Measurements from ENCODE around the gene SLC13A5. TPM values are rescaled to one million over a fixed set of nuclear protein-coding genes. Genes with fewer than 3 reads are reported as not detected.
"Not testable (repeated sequence)": the region's sequence is repeated elsewhere in the genome, so short reads cannot be mapped to it uniquely, and the experiment has no call there.

Gene SLC13A5
- total RNA-seq, 1 donor from 2014 or later: not detected

GRCh38 chr17:6748617-6749016 lies 35.4 kb upstream of the SLC13A5 start:
- no peak for TF ChIP-seq CTCF (IDR thresholded peaks at IDR 0.05; ENCODE audit: borderline replicate concordance)
- DNase-seq: no peak
- intact Hi-C loops (cut with micrococcal nuclease): no loop called here
- peaks cover 23% of the 10 kb centered on the region for H3K4me1 ChIP-seq
- H3K9me3 ChIP-seq (replicated peaks): no peaks in the 10 kb centered on the region
- no peaks in the 10 kb centered on the region for H3K36me3 ChIP-seq
- H3K4me3 ChIP-seq: no peak overlapping the region
- peaks cover under 1% of the 10 kb centered on the region for H3K27me3 ChIP-seq (ENCODE audit: low read depth)
- H3K27ac ChIP-seq (replicated peaks): no peak overlapping the region

DNA sequence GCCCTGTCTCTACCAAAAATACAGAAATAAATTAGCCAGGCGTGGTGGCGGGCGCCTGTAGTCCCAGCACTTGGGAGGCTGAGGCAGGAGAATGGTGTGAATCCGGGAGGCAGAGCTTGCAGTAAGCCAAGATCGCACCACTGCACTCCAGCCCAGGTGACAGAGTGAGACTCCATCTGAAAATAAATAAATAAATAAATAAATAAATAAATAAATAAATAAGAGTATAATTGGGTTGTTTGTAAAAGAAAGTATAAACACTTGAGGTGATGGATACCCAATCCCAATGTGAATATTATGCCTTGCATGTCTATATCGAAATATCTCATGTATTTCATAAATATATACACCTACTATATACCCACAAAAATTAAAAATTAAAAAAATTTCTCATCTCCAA lies 33.5 kb upstream of the SLC13A5 start:
- H3K27ac ChIP-seq (replicated peaks); intact Hi-C loops (cut with micrococcal nuclease); H3K4me3 ChIP-seq; DNase-seq; H3K36me3 ChIP-seq; H3K27me3 ChIP-seq (ENCODE audit: low read depth); H3K4me1 ChIP-seq; H3K9me3 ChIP-seq (replicated peaks): not testable (repeated sequence)

DNA sequence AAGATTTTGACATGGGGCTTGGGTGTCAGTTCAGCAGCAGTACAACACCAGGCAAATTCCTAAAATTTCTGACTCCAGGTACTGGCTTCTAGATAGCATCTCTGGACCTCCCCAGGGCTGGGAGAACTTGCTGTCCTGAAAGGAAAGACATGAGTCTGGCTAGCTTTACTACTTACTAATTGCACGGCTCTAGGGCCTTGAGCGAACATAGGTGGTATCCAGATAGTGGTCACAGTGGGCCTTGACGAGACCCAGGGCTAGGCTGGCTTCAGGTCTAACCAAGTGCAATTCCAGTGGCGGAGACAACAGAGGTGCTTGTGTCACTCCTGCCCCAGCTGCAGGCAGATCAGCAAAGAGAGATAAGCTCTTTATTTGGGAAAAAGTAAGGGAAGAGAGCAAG lies 16.4 kb upstream of the SLC13A5 start:
- no peak for DNase-seq
- Histone ChIP-seq H3K4me1 (no peaks in the 10 kb centered on the region), H3K9me3 (replicated peaks) (no peaks in the 10 kb centered on the region), H3K27me3 (ENCODE audit: low read depth) (peaks cover 17% of the 10 kb centered on the region), H3K4me3 (no peak overlapping the region), H3K27ac (replicated peaks) (no peak overlapping the region), H3K36me3 (no peaks in the 10 kb centered on the region)
- intact Hi-C loops (cut with micrococcal nuclease): no loop called here
- TF ChIP-seq CTCF (IDR thresholded peaks at IDR 0.05; ENCODE audit: borderline replicate concordance): no peak

GRCh38 chr17:6724009-6724408 lies 10.8 kb upstream of the SLC13A5 start:
- no peak overlapping the region for H3K27ac ChIP-seq (replicated peaks)
- peaks cover 67% of the 10 kb centered on the region for H3K27me3 ChIP-seq (ENCODE audit: low read depth)
- no peaks in the 10 kb centered on the region for H3K36me3 ChIP-seq
- no peaks in the 10 kb centered on the region for H3K4me1 ChIP-seq
- TF ChIP-seq CTCF (IDR thresholded peaks at IDR 0.05; ENCODE audit: borderline replicate concordance): no peak
- intact Hi-C loops (cut with micrococcal nuclease): no loop called here
- H3K9me3 ChIP-seq (replicated peaks): no peaks in the 10 kb centered on the region
- DNase-seq: no peak
- H3K4me3 ChIP-seq: no peak overlapping the region

DNA sequence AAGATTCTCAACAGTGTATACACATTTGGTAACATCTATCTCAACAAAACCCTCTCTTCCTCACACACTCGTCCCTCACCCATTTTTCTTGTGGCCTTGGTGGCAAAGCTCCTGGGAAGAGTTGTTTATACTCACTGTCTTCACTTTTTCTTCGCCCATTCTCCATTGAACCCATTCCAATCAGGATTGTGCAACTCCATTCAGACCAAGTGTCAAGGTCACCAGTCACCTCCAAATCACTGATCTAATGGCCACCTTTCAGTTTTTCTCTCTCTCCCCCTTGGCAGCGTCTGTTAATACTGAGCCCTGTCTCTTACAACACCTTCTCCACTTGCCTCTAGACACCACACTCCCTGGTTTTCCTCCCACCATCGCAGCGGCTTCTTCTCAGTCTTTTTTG lies 8.6 kb upstream of the SLC13A5 start:
- Histone ChIP-seq H3K27ac (replicated peaks) (no peak overlapping the region), H3K36me3 (no peaks in the 10 kb centered on the region), H3K27me3 (ENCODE audit: low read depth) (peaks cover 83% of the 10 kb centered on the region), H3K4me3 (no peak overlapping the region), H3K9me3 (replicated peaks) (peaks cover 3% of the 10 kb centered on the region), H3K4me1 (no peaks in the 10 kb centered on the region)
- intact Hi-C loops (cut with micrococcal nuclease): no loop called here
- no peak for TF ChIP-seq CTCF (IDR thresholded peaks at IDR 0.05; ENCODE audit: borderline replicate concordance)
- DNase-seq: no peak

- intact Hi-C loops (cut with micrococcal nuclease): no loop called here
Measured at GRCh38 chr17:6716736-6717135, 3.6 kb upstream of the SLC13A5 start.

More at GRCh38 chr17:6716736-6717135, 3.6 kb upstream of the SLC13A5 start:
- no peak for DNase-seq
- Histone ChIP-seq H3K4me3 (no peak overlapping the region), H3K4me1 (peaks cover 19% of the 10 kb centered on the region), H3K27ac (replicated peaks) (no peak overlapping the region), H3K27me3 (ENCODE audit: low read depth) (peaks cover 94% of the 10 kb centered on the region), H3K36me3 (no peaks in the 10 kb centered on the region), H3K9me3 (replicated peaks) (peaks cover 30% of the 10 kb centered on the region)
- no peak for TF ChIP-seq CTCF (IDR thresholded peaks at IDR 0.05; ENCODE audit: borderline replicate concordance)
